ENCODE data around the gene EML2. TPM values are rescaled to one million over a fixed set of nuclear protein-coding genes. Genes with fewer than 3 reads are reported as not detected.
"Not testable (repeated sequence)": the region's sequence is repeated elsewhere in the genome, so short reads cannot be mapped to it uniquely, and the experiment has no call there.

Gene EML2, protein sequence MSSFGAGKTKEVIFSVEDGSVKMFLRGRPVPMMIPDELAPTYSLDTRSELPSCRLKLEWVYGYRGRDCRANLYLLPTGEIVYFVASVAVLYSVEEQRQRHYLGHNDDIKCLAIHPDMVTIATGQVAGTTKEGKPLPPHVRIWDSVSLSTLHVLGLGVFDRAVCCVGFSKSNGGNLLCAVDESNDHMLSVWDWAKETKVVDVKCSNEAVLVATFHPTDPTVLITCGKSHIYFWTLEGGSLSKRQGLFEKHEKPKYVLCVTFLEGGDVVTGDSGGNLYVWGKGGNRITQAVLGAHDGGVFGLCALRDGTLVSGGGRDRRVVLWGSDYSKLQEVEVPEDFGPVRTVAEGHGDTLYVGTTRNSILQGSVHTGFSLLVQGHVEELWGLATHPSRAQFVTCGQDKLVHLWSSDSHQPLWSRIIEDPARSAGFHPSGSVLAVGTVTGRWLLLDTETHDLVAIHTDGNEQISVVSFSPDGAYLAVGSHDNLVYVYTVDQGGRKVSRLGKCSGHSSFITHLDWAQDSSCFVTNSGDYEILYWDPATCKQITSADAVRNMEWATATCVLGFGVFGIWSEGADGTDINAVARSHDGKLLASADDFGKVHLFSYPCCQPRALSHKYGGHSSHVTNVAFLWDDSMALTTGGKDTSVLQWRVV
- total RNA-seq (2014; rRNA removed; shearing (Covaris generic)): 42.8 and 46.8 TPM in 2 replicates
- 62.0 and 62.1 TPM in 2 replicates for polyA plus RNA-seq (2015; cell fraction: cytosol; rRNA removed)
- 113 and 139 TPM in 2 replicates for polyA plus RNA-seq (2015; cell fraction: nucleus; rRNA removed)

DNA sequence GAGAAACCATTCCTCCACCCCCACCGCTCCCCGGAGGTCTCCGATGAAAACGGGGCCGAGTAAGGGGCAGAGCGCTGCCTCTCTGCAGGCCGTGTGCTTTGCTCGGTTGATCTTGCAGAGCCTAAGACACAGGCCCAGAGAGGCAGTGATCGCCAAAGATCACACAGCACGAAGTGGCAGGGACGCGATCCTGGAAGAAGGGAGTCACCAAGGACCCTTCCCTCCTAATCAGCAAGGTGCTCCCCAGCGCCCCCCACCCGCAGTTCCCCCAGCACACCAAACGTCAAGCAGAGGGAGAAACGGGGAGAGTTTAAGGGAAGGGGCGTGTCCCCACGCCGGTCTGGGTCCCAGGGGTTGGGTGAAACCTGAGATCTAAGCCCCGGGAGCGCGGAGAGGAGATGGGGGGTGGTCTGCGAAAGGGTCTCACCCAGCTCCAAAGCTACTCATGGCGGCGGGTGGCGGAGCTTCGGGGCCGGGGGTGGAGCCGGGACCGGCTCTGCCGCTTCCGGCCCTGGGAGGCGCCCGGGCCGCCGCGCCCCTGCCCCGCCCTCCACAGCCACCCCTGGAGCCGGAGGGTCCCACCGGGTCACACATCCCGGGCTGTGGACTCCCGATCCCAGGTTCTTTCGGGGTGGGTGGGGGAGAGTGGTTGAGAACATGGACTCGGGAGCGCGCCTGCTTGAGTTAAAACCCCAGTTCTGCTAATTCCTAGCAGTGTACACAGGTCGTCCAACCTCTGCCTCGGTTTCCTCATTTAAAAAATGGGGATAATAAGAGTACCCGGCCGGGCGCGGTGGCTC lies at the start of gene EML2:
EML2 (minus strand) TSS at position 468 of the 800 bp plus-strand sequence; CDS start at position 447, 21 bp downstream.
- in situ Hi-C loops (cut with HindIII; ENCODE audit: low pct_unique_long_range_greater_than_20kb, low sequenced_read_pairs): no loop called here
- peak; percentile 46 for DNase-seq (ENCODE audit: low read depth, low spot score)

DNA sequence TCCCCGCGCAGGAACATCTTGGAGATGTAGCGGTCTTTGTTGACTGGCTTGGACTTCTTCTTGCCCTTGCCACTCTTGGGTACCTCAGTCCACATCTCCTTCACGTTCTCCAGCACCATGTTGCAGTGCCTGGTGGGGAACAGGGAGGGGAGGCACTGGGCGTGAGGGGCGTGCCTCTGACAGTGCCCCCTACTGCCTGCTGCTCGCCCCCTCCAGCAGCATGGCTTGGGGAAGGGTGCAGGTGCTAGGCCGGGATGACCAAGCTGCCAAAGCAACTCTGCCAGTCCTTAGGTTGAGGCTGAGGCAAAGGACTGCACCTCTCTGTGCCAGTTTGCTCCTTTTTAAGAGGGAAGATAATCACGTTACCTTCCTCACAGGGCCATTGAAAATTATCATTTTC lies 48.4 kb upstream of the EML2 start:
- in situ Hi-C loops (cut with HindIII; ENCODE audit: low pct_unique_long_range_greater_than_20kb, low sequenced_read_pairs): no loop called here
- no peak for DNase-seq (ENCODE audit: low read depth, low spot score)

DNA sequence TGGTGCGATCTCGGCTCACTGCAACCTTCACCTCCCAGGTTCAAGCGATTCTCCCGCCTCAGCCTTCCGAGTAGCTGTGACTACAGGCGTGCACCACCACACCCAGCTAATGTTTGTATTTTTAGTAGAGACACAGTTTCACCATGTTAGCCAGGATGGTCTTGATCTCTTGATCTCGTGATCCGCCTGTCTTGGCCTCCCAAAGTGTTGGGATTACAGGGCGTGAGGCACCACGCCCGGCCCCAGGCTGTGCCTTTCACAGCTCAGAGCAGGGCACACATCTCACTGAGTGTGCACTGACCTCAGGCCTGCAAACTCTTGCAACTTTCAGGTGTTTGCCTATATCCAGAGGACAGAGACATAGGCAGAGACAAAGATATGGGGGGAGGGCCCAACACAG lies 45.8 kb upstream of the EML2 start:
- DNase-seq (ENCODE audit: low read depth, low spot score); in situ Hi-C loops (cut with HindIII; ENCODE audit: low pct_unique_long_range_greater_than_20kb, low sequenced_read_pairs): not testable (repeated sequence)

DNA sequence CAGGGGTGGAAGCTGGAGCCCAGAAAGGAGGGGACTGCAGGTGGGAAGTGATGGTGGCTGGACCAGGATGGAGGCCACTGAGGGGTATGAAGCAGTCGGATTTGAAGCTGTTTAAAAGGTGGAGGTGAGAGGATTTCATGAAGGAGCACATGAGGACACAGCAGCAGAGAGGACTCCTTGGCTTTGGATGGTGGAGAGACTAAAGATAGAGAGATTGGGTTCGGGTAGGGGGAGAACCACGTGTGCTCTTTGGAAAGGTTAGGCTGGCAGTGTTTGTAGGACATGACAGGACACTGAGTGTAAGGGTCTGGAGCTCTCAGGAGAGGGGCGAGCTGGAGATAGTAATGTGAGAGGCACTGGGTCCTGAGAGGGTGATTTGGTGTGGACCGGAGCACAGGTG lies 43.7 kb upstream of the EML2 start:
- DNase-seq (ENCODE audit: low read depth, low spot score): no peak
- in situ Hi-C loops (cut with HindIII; ENCODE audit: low pct_unique_long_range_greater_than_20kb, low sequenced_read_pairs): no loop called here

DNA sequence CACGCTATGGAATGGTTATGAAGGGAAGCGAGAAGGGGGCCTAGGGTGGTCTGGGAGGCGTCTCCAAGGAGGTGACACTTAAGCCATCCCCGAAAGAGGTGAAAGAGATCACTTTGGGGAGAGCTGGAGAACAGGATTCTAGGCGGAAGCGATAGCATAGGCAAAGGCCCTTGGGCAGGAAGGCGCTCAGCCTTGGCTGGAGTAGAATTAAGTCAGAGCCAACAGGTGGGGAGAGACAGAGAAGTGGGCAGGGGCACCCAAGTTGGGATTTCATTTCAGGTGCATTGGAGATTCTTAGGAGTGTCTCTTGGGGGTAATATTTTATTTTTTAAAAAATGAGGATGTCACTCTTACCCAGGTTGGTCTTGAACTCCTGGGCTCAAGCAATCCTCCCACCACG lies 42.9 kb upstream of the EML2 start:
- DNase-seq (ENCODE audit: low read depth, low spot score): no peak
- in situ Hi-C loops (cut with HindIII; ENCODE audit: low pct_unique_long_range_greater_than_20kb, low sequenced_read_pairs): no loop called here

DNA sequence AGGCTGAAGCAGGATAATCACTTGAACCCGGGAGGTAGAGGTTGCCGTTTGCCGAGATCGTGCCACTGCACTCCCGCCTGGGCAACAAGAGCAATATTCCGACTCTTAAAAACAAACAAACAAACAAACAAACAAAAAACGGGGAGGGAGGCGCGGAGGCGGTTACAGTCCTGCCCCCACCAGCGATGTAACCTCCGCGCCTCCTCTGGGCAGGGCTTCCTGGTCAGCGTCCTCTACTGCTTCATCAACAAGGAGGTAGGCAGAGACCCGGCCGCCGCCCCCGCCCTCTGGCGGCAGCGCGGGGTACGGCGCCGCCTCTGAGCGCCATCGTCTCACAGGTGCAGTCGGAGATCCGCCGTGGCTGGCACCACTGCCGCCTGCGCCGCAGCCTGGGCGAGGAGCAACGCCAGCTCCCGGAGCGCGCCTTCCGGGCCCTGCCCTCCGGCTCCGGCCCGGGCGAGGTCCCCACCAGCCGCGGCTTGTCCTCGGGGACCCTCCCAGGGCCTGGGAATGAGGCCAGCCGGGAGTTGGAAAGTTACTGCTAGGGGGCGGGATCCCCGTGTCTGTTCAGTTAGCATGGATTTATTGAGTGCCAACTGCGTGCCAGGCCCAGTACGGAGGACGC lies 42.3 kb upstream of the EML2 start:
- DNase-seq (ENCODE audit: low read depth, low spot score): peak; percentile 80
- in situ Hi-C loops (cut with HindIII; ENCODE audit: low pct_unique_long_range_greater_than_20kb, low sequenced_read_pairs): no loop called here

DNA sequence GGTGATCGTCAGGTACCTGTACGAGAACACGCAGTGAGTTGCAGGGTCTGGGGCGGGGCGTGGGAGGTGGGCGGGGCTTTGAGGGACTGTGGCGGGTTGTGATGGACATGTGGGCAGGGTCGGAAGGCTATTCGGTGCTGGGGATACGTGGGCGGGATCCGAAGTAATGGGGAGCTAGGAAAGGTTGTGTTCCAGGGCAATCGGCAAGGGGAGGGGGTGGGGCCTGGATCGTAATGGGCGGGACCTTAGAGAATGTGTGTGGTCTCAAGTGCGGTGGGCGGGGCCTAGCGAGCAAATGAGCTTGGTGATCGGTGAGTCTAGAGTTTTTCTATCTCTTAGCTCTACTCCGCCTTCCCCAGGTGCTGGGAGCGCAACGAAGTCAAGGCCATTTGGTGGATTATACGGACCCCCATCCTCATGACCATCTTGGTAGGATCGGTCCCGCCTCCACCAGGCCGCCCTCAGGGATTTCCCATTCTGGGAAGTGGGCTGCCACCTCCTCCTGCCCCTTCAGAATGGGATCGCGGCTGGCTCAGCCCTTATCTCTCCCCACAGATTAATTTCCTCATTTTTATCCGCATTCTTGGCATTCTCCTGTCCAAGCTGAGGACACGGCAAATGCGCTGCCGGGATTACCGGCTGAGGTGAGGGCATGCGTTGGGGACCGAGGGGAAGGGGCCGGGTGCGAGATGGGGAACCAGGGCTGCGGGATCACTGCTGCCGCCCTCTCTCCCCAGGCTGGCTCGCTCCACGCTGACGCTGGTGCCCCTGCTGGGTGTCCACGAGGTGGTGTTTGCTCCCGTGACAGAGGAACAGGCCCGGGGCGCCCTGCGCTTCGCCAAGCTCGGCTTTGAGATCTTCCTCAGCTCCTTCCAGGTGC lies 38.4 kb upstream of the EML2 start:
- in situ Hi-C loops (cut with HindIII; ENCODE audit: low pct_unique_long_range_greater_than_20kb, low sequenced_read_pairs): no loop called here
- DNase-seq (ENCODE audit: low read depth, low spot score): no peak

DNA sequence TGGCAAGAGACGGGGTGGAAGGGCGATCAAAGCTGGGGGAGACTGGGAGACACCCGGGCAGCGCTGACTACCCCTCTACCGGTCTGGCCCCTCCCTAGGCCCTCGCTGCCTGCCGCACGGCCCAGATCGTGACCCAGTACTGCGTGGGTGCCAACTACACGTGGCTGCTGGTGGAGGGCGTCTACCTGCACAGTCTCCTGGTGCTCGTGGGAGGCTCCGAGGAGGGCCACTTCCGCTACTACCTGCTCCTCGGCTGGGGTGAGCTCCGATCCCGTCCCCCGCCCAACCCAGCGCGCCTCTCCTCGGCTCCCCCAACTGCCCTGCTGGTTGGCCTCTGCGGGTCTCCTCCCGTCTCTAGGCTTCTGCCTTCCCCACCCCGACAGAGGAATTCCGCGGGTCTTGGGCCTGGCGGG lies 37.7 kb upstream of the EML2 start:
- DNase-seq (ENCODE audit: low read depth, low spot score): no peak
- in situ Hi-C loops (cut with HindIII; ENCODE audit: low pct_unique_long_range_greater_than_20kb, low sequenced_read_pairs): no loop called here

DNA sequence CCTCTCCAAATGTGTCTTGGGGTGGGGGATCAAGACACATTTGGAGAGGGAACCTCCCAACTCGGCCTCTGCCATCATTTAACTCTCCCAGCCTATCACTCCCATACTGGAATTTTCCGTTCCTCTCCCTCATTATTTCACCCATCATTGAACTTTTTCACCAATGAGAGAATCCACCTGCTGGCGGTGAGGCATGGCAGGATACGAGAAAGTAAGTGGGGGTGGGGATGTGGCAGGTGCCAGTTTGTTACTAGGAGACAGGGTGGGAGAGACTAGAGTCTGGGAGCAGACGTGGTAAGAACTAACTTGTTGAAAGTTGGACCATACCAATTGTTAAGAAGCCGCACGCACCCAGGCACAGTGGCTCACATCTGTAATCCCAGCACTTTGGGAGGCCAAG lies 35.7 kb upstream of the EML2 start:
- no peak for DNase-seq (ENCODE audit: low read depth, low spot score)
- in situ Hi-C loops (cut with HindIII; ENCODE audit: low pct_unique_long_range_greater_than_20kb, low sequenced_read_pairs): no loop called here

DNA sequence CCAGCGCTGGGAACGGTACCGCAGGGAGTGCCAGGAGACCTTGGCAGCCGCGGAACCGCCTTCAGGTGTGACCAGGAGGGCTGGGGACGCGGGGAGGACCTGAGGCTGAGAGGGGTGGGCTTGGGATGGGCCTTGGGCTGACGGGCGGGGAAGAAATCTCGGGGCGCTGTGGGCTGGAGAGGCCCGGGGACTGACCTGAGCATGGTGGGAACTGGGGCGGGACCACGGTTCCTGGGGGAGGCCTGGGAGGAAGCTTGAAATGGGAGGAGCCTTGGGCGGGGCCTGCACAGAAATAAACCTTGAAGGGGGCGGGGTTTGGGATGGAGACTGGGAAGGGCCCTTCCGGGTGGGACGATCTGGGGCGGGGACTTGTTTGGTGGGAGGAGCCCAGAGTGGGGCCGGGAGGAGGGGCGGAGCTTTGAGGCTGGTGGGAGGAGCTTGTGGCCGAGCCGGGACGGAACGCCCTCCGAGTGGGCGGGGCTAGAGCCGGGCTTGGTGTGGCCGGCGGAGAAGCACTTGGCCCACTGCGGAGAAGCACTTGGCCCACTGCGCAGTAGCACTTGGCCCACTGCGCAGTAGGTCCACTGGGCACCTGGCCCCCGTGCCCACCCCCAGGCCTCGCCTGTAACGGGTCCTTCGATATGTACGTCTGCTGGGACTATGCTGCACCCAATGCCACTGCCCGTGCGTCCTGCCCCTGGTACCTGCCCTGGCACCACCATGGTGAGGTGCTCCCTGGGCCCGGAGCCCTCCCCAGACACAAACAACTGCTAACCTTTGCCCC lies 31.7 kb upstream of the EML2 start:
- peak; percentile 51 for DNase-seq (ENCODE audit: low read depth, low spot score)
- in situ Hi-C loops (cut with HindIII; ENCODE audit: low pct_unique_long_range_greater_than_20kb, low sequenced_read_pairs): no loop called here

DNA sequence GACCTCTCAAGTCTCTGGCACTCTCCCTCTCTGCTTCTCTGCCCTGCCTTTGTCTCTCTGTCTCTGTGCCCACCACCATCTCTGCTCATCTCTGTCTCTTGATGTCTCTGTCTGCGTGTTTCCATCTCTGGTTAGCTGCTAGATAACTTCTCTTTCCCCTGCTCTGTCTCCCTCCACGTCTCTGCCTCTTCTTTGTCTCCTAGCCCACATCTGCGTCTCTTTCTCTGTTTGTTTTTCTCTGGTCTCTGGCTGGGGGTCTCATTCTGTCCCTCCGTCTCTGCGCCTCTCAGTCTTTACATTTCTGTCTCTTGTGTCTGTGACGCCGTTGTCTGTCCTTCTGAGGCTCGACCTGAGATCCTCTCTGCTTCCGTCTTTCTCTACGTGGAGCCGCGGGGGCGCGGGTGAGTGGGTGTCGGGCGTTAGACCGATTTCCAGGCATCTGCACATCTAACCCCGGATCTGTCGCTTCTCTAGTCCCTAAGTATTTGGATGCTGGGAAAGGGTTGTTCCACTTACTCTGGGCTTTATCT lies 29.2 kb upstream of the EML2 start:
- in situ Hi-C loops (cut with HindIII; ENCODE audit: low pct_unique_long_range_greater_than_20kb, low sequenced_read_pairs): no loop called here
- no peak for DNase-seq (ENCODE audit: low read depth, low spot score)

DNA sequence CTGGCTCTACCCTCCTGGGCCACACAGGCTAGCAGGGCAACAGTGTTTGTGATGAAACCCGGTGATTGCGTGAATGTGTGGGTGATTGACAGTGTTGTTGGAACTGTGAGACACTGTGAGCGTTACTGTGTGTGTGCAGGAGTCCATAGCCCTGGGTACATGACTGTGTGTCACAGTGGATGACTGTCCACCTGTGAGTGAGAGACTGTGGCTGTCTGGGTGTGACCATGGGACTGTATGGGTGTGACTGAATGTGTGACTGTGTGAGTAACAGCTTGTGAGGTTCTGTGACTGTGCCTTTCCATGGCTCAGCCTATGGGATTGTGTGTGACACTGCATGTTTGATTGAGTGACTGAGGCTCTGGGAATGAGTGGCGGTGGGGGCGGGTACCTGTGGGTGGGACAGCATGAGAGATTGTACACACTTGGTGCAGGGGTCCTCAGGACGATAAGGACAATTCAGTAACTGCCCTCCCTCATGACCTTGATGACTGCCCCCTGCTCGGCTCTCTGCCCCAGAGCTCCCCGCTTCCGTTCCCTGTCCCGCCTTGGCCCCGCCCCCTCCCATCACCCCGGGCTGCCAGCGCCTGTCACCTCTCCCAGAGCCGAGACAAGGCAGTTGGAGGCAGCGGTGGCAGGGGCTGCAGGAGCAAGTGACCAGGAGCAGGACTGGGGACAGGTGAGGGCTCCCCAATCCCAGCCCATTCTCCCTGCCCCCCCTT lies 28.6 kb upstream of the EML2 start, which contains the start of gene GIPR:
GIPR (plus strand) TSS at position 602 of the 722 bp plus-strand sequence. CDS start 1,300 bp downstream, outside the sequence.
- in situ Hi-C loops (cut with HindIII; ENCODE audit: low pct_unique_long_range_greater_than_20kb, low sequenced_read_pairs): no loop called here
- DNase-seq (ENCODE audit: low read depth, low spot score): peak; percentile 20

DNA sequence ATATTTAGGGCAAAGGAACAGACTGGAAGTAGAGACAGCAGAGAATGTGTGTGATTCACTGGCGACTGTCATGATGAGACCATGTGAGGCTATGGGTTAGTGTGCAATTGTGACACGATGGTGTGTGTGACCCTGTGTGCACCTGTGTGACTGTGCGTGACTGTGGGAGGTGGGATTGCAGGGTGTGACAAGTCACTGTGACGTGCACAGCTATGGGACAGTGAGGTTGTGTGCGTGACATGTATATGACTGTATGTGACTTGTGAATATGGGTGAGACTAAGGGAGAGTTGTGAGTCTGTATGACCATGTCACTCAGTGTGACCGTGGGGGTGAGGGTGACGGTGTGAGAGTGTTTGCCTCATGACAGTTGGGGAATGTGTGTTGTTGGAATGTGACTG lies 25.4 kb upstream of the EML2 start:
- in situ Hi-C loops (cut with HindIII; ENCODE audit: low pct_unique_long_range_greater_than_20kb, low sequenced_read_pairs): no loop called here
- DNase-seq (ENCODE audit: low read depth, low spot score): no peak

DNA sequence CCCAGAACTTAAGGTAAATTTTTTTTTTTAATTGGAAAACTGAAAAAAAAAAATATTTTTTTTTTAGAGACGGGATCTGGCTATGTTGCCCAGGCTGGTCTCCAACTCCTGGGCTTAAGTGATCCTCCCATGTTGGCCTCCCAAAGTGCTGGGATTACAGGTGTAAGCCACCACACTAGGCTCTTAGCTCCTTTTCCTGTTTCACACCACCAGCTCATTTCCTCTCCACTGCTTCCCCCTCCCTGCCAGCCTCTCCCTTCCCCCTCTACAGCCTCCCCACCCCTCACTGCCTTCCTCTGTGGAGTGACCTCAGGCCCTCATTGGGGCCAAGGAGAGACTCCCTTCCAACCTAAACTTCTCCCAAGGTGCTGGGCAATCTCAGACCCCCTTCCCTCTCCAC lies 24.6 kb upstream of the EML2 start:
- no peak for DNase-seq (ENCODE audit: low read depth, low spot score)
- in situ Hi-C loops (cut with HindIII; ENCODE audit: low pct_unique_long_range_greater_than_20kb, low sequenced_read_pairs): no loop called here

DNA sequence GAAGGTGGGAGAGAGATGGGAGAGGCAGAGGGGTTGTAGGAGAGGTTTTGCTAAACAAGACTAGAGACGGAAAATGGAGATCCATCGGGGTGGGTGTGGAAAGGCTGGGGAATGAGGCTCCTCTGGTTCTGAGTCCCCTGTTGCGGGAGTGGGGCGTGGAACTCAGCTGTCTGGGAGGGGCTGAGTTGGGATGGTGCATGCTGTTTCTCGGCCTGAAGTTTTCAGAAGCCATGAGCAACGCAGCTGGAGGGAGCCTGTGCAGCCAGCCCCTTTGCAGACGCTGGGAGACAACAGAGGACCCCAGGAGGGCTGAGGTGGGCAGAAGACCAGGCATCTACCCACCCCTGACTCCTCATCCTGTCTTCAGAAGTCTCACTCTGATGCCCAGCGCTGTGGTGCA lies 21.4 kb upstream of the EML2 start:
- in situ Hi-C loops (cut with HindIII; ENCODE audit: low pct_unique_long_range_greater_than_20kb, low sequenced_read_pairs): no loop called here
- no peak for DNase-seq (ENCODE audit: low read depth, low spot score)

Measured in SK-MEL-5 (cell line).